H1 (cell line): ENCODE results near the gene CST5. TPM values are rescaled to one million over a fixed set of nuclear protein-coding genes. Genes with fewer than 3 reads are reported as not detected.

Experiments
- TAF7 ChIP-seq: optimal IDR thresholded peaks from 2 replicates; pipeline ENCODE3; 2011; ENCODE audit warnings: low read depth, mild to moderate bottlenecking, inconsistent platforms, low read length, moderate library complexity, borderline replicate concordance
- polyA plus RNA-seq, 7 experiments: library from polyadenylated mRNA; depleted of rRNA in 3 of 7; stranded (reverse) in 5 of 7; unstranded in 2 of 7; fragments of >200 nt in 5 of 7; fragments of 200-250 nt in 2 of 7; gene quantifications; 1 replicate in 5 of 7; 2 replicates in 1 of 7; 4 replicates in 1 of 7; pipeline versions ENCODE4 v1.2.1 to v1.2.3, GENCODE V29; 2011 to 2013; ENCODE audit warnings: missing spikeins in 2 of 7, mixed read lengths in 2 of 7
- total RNA-seq: library from RNA; stranded (reverse); fragmentation: NEBNext Ultra II Directional; extraction: Animal tissue kit (Norgen Biotek cat#: 25700); gene quantifications from 2 replicates; pipeline ENCODE4 v1.2.1, GENCODE V29; 2021

The CST5 gene
- total and polyA plus RNA-seq, 2 of the 8 experiments (the other 6 are each of a cell fraction or from before 2014, with no cell fraction given), result not detected

DNA sequence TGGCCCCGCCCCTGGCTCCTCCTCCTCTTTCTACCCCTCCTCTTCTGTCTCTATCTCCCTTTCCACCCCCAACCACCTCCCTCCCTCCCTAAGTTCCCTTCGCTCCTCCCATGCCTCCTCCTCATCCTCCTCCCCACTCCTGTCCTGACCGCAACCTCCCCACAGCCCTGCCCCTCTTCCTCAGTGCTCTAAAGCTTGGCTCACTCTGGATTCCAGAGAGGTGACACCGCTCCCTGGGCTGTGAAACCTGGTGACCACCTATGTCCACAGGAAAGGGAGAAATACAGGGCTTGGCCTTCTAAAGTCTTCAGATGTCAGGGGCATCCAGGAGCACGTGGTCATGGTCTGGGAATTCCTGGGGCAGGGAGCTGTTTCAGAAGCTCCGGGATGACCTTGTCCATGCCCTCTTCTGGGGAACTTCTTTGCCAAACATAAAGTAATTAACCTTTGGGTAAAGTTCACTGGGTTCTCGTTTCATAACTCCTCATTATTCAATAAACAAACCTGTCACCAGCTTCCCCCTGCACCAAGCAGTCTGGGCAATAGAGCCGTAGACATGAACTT, 345 bp upstream of the CST5 start (continued):
- no peak for TF ChIP-seq TAF7
